Colonic mucosa (tissue), 4 donors: Measurements from ENCODE around the gene GCLC. TPM values are rescaled to one million over a fixed set of nuclear protein-coding genes. Genes with fewer than 3 reads are reported as not detected.

ENCODE experiments used
- DNase-seq: peaks from one replicate; pipeline ENCODE4 v3.0.0-alpha.2; 2020
- H3K27ac ChIP-seq: fragments of 200-600 bp; one replicate; pipeline ENCODE4 v1.8.0; 2021
- H3K27me3 ChIP-seq: fragments of 200-600 bp; one replicate; pipeline ENCODE4 v1.8.0; 2021
- H3K36me3 ChIP-seq: fragments of 200-600 bp; one replicate; pipeline ENCODE4 v1.8.0; 2021
- H3K4me1 ChIP-seq: fragments of 200-600 bp; one replicate; pipeline ENCODE4 v1.8.0; 2021; ENCODE audit warnings: mild to moderate bottlenecking
- H3K4me3 ChIP-seq: fragments of 200-600 bp; one replicate; pipeline ENCODE4 v1.8.0; 2021
- H3K9ac ChIP-seq, 2 donors: one replicate each; pipeline ENCODE4 v1.7.0; 2013; ENCODE audit warnings: control low read depth in 2 of 2, low read depth in 2 of 2, low read length in 2 of 2
- H3K9me3 ChIP-seq: fragments of 200-600 bp; one replicate; pipeline ENCODE4 v1.8.0; 2021
- CTCF ChIP-seq: fragments of 200-600 bp; IDR thresholded peaks from one replicate; pipeline ENCODE4 v1.8.0; 2022; ENCODE audit warnings: antibody characterized with exemption, mild to moderate bottlenecking
- intact Hi-C: fragments of 100-400 bp; cut with DNase I; formaldehyde crosslinking; loops from one replicate; pipeline ENCODE4 v1.14.1; 2022
- total RNA-seq, 2 donors: library from RNA; stranded (reverse); fragmentation: NEBNext Ultra II Directional in 1 of 2; extraction: Animal tissue kit (Norgen Biotek cat#: 25700) in 1 of 2; gene quantifications; one replicate each; pipeline ENCODE4 v1.2.1, GENCODE V29; 2021
- donor health status: healthy.
- donor health status: DM: no; HTN: no; CAD: no.
- donor health status: DM: no; HTN: no; CAD: no.

GCLC gene
- total RNA-seq, 2 donors from 2014 or later, result 35.0 to 37.1 TPM

- Histone ChIP-seq H3K4me3 (no peak overlapping the region), H3K36me3 (no peaks in the 10 kb centered on the region), H3K9me3 (no peaks in the 10 kb centered on the region), H3K9ac (no peak overlapping the region), H3K4me1 (no peaks in the 10 kb centered on the region), H3K27ac (no peak overlapping the region), H3K27me3 (no peaks in the 10 kb centered on the region)
- DNase-seq, result no peak
- intact Hi-C loops, result no loop called here
- no peak for TF ChIP-seq CTCF
Measured at GRCh38 chr6:53461041-53461656, 83.8 kb downstream of the GCLC start.

- Histone ChIP-seq H3K27ac (no peak overlapping the region), H3K4me3 (no peak overlapping the region), H3K9ac (no peak overlapping the region), H3K9me3 (no peaks in the 10 kb centered on the region), H3K27me3 (no peaks in the 10 kb centered on the region), H3K36me3 (no peaks in the 10 kb centered on the region), H3K4me1 (no peaks in the 10 kb centered on the region)
- intact Hi-C loops, result no loop called here
- DNase-seq, result no peak
- no peak for TF ChIP-seq CTCF
Measured at GRCh38 chr6:53458105-53458866, 86.6 kb downstream of the GCLC start.

DNA sequence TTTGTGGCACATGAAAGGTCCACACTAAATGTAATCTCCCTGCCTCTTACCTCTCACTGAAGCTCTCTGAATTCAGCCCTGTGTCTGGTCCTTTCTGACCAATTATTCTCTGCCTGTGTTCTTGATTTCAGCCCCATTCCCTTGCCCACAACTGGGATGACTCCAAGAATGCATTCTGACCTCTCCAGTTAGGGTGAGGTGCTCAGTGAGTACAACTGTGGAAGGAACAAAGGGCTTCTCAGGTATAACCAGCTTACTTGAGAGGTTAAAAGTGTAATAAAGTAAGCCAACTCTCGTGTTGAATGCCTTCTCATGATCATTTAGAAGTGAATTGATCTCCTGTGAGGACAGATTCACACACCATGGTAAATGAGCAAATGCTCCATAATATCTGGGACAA, 88.1 kb downstream of the GCLC start:
- Histone ChIP-seq H3K36me3 (no peaks in the 10 kb centered on the region), H3K9ac (no peak overlapping the region), H3K27ac (no peak overlapping the region), H3K9me3 (no peaks in the 10 kb centered on the region), H3K27me3 (no peaks in the 10 kb centered on the region), H3K4me1 (no peaks in the 10 kb centered on the region), H3K4me3 (no peak overlapping the region)
- intact Hi-C loops, result no loop called here
- no peak for DNase-seq
- TF ChIP-seq CTCF, result no peak

DNA sequence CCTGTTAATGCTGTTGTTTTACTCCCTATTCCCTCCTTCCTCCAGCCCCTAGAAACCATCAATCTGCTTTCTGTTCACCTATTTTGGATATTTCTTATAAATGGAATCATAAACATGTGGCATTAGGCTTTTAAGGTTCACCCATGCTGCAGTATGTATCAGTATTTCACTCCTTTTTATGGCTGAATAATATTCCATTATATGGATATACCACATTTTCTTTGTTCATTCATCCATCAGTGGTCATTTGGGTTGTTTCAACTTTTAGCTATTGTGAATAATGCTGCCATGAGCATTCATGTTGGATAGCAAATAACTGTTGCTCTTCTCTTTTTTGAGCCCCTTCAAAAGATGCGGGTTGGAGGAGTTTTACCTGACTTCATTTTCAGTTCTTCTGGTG, 89.2 kb downstream of the GCLC start:
- H3K4me1 ChIP-seq, result no peaks in the 10 kb centered on the region
- no peak for DNase-seq
- H3K36me3 ChIP-seq, result no peaks in the 10 kb centered on the region
- H3K9ac ChIP-seq, result no peak overlapping the region
- no peaks in the 10 kb centered on the region for H3K9me3 ChIP-seq
- no peak overlapping the region for H3K4me3 ChIP-seq
- TF ChIP-seq CTCF, result no peak
- intact Hi-C loops, result no loop called here
- H3K27me3 ChIP-seq, result no peaks in the 10 kb centered on the region
- H3K27ac ChIP-seq, result no peak overlapping the region

- no peak for DNase-seq
- intact Hi-C loops, result no loop called here
- TF ChIP-seq CTCF, result no peak
- Histone ChIP-seq H3K9ac (no peak overlapping the region), H3K27me3 (no peaks in the 10 kb centered on the region), H3K27ac (no peak overlapping the region), H3K9me3 (no peaks in the 10 kb centered on the region), H3K36me3 (no peaks in the 10 kb centered on the region), H3K4me1 (no peaks in the 10 kb centered on the region), H3K4me3 (no peak overlapping the region)
Measured at GRCh38 chr6:53451165-53451564, 93.7 kb downstream of the GCLC start.
